Activated naive CD8-positive, alpha-beta T cell treated with anti-CD3 and anti-CD28 coated beads, Interleukin-2, amount 50 U/mL, for 24 hours (primary cell): Measurements from ENCODE around the gene SPSB4.

ENCODE experiments used
- ATAC-seq: fragments of 150-1000 bp; cut with Tn5 transposase; one replicate; pipeline ENCODE4 v1.10.0; 2021
- DNase-seq: peaks from one replicate; pipeline ENCODE4 v3.0.0; 2021
- H3K27ac Mint-ChIP-seq: one replicate; pipeline ENCODE4 v1.8.0; 2021; ENCODE audit warnings: mild to moderate bottlenecking, mixed read lengths
- H3K27me3 Mint-ChIP-seq: one replicate; pipeline ENCODE4 v1.8.0; 2021; ENCODE audit warnings: mixed read lengths
- H3K36me3 Mint-ChIP-seq: one replicate; pipeline ENCODE4 v1.8.0; 2021; ENCODE audit warnings: low read depth, mixed read lengths
- H3K4me1 Mint-ChIP-seq: one replicate; pipeline ENCODE4 v1.8.0; 2021; ENCODE audit warnings: mixed read lengths
- H3K4me3 Mint-ChIP-seq: one replicate; pipeline ENCODE4 v1.8.0; 2021; ENCODE audit warnings: mild to moderate bottlenecking, moderate library complexity, mixed read lengths
- H3K9me3 Mint-ChIP-seq: one replicate; pipeline ENCODE4 v1.8.0; 2021; ENCODE audit warnings: mixed read lengths

Gene SPSB4

DNA sequence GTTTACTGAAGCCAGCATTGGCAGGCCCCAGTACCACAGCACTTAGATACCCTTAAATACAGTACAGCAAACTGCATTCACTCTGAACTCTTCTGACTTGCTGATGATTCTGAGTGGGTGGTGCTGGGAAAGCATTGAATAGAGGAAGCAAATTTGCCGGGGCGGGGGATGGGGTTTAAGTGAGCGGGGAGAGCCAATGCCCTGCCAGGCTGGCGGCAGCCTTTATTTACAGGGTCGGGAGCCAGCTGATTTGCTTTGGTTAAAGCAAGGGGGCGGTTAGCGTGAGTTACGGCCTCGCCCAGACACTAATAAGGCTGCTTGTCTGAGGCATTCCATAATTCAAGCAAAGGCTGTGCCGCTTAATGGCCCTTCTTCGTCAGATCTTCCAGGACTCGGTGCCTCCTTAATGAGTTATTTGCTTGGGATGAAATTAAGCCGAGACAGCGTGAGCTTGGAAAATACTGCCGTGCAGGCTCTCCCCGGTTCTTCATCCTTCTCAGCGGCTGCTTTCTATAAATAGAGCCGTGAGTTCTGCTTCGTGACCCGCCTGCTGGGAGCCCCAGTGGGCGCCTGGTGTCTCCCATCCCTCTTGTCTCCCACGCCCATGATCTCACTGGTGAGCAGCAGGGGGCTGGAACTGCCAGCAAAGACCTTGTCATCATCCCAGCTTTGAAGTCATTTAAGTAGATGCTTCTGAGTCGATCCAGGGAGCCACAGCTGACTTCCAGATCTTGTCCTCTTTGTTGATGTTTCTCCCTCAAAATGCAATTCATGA lies 25.8 kb downstream of the SPSB4 start:
- DNase-seq = peak; percentile 19
- no peaks in the 10 kb centered on the region for H3K36me3 Mint-ChIP-seq
- H3K27me3 Mint-ChIP-seq = no peaks in the 10 kb centered on the region
- ATAC-seq = peak; percentile 55
- no peak overlapping the region for H3K27ac Mint-ChIP-seq
- no peaks in the 10 kb centered on the region for H3K9me3 Mint-ChIP-seq
- H3K4me3 Mint-ChIP-seq = peak overlapping the region; percentile 38
- H3K4me1 Mint-ChIP-seq = peaks cover 10% of the 10 kb centered on the region

DNA sequence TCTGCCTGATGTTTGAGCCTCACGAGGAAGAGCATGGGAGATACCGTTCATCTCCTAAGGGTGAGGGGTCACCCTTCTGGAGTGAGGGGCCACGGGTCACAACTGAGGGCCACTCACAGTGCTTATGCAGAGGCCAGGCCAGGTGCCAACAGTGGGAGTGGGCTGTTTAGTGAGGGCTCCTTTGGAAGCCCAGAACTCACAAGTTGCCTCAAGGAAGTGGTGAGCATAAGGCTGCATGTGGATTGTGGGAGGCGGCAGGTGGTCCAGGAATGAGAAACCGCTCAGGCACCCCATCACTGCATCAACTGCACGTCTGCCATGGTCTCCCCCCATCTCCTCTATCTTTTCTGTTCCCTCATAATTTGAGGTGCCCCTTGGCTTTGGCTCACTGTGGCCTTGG lies 26.5 kb downstream of the SPSB4 start:
- ATAC-seq (no peak), DNase-seq (no peak)
- Mint-ChIP-seq H3K4me1 (peaks cover 10% of the 10 kb centered on the region), H3K36me3 (no peaks in the 10 kb centered on the region), H3K27ac (no peak overlapping the region), H3K27me3 (no peaks in the 10 kb centered on the region), H3K4me3 (no peak overlapping the region), H3K9me3 (no peaks in the 10 kb centered on the region)

DNA sequence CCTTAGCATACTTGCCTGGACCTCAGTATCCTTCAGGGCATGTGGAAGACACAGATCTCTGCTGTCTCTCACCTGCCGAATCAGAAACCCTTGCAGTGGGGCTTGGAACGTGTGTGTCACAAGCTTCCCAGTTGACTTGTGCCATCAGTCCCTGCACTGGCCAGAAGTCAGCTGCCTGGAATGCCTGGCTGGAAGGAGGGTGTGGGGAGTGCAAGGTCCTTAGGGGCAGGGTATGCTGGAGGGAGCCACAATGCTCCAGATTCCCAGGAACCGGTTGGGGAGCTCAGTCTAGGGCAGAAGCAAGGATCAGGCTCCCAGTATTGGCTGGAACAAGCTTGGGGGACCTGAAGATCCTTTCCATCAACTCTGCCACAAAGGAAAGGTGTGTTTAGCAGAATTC lies 27.1 kb downstream of the SPSB4 start:
- DNase-seq (no peak), ATAC-seq (no peak)
- Mint-ChIP-seq H3K27me3 (no peaks in the 10 kb centered on the region), H3K9me3 (no peaks in the 10 kb centered on the region), H3K4me1 (peaks cover 10% of the 10 kb centered on the region), H3K4me3 (no peak overlapping the region), H3K27ac (no peak overlapping the region), H3K36me3 (no peaks in the 10 kb centered on the region)

DNA sequence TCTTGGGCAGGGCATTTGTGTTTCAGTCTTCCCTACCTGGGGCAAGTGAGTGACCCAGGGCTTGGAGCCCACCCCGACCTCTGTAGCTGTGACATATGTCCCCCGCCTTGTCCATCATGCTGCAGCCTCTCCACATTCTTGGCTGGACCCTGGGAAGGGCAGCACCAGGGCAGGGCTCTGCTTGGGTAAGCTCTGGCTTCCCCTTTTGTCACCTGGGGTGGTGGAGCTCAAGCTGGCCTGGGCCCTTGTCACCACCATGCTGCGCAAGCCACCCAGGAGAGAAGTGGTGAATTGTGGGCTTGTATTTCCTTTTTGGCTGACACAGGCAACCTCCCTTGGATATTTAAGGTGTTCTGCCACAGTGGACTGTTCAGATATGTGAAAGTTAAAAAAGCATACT lies 29.3 kb downstream of the SPSB4 start:
- no peak for ATAC-seq
- DNase-seq = no peak
- Mint-ChIP-seq H3K27ac (no peak overlapping the region), H3K4me1 (peaks cover 10% of the 10 kb centered on the region), H3K36me3 (no peaks in the 10 kb centered on the region), H3K9me3 (no peaks in the 10 kb centered on the region), H3K4me3 (no peak overlapping the region), H3K27me3 (no peaks in the 10 kb centered on the region)

DNA sequence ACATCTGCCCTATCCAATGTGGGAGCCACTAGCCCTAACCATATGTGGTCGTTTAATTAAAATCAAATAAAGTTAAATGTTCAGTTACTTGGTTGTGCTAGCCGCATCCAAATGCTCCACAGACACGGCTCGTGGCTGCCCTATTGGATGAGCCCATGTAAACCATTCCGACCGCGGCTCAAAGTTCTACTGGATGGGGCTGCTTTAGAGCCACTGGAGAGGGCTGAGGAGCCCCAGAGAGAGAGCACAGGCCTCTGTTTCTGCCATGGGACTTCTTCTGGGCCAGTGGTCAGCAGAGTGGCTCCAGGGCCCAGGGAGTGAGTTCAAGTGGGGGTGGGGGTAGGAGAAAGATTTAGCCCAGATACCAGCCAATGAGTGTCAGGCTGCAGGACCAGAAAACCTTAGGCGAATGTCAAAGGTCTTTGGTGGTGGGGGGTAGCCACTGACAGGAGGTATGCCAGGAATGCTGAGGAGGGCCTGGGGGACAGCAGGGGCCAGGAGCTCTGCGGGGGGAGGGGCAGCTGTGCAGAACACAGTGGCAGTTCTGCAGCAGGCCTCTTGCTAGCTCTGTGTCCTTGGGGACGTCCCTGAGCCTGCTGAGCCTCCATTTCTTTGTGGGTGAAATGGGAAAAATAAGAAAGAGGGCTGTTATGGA lies 30.1 kb downstream of the SPSB4 start:
- ATAC-seq (no peak), DNase-seq (no peak)
- Mint-ChIP-seq H3K27ac (no peak overlapping the region), H3K27me3 (no peaks in the 10 kb centered on the region), H3K4me1 (peaks cover 10% of the 10 kb centered on the region), H3K9me3 (no peaks in the 10 kb centered on the region), H3K4me3 (no peak overlapping the region), H3K36me3 (no peaks in the 10 kb centered on the region)

DNA sequence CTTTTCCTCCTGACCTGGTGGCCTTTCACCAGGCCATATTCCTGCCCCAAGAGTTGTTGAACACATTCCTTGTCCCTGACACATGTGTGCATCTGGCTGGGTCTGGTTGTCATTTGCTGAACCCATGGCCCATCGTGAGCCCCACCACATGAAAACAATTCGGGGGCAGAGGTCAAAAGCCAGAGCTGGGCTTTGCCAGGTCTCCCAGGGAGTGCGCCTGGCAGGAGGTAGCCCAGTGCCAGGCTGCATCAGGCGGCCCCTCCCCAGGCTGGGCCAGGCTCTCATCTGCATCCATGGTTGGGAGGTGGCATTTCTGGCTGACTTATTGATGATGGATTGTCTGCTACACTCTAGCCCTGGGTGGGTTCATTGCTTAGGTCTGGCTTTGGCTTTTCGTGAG lies 30.9 kb downstream of the SPSB4 start:
- ATAC-seq (no peak), DNase-seq (no peak)
- H3K36me3 Mint-ChIP-seq = no peaks in the 10 kb centered on the region
- peaks cover 5% of the 10 kb centered on the region for H3K4me1 Mint-ChIP-seq
- no peaks in the 10 kb centered on the region for H3K9me3 Mint-ChIP-seq
- no peak overlapping the region for H3K27ac Mint-ChIP-seq
- no peaks in the 10 kb centered on the region for H3K27me3 Mint-ChIP-seq
- H3K4me3 Mint-ChIP-seq = no peak overlapping the region

DNA sequence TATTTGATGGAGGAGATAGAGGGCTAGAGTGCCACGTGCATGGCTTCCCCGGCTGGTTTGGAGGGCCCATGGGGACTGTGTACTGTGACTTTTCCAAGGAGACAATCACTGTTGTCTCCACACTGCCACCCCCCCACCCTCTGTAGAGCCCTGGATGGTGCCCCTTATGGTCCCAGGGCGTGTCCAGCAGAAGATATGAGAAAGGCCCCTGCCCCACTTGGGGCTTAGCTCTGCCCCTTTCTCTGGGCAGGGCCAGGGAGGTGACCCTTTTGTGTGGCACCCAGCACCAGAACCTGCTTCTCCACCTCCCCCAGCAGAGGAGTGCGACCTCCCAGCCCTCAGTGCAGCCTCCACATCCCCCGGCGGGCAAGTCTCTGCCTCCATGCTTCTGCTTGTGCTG lies 32.1 kb downstream of the SPSB4 start:
- no peaks in the 10 kb centered on the region for H3K36me3 Mint-ChIP-seq
- no peaks in the 10 kb centered on the region for H3K9me3 Mint-ChIP-seq
- H3K27me3 Mint-ChIP-seq = no peaks in the 10 kb centered on the region
- ATAC-seq (no peak), DNase-seq (no peak)
- no peak overlapping the region for H3K4me3 Mint-ChIP-seq
- no peak overlapping the region for H3K27ac Mint-ChIP-seq
- no peaks in the 10 kb centered on the region for H3K4me1 Mint-ChIP-seq

DNA sequence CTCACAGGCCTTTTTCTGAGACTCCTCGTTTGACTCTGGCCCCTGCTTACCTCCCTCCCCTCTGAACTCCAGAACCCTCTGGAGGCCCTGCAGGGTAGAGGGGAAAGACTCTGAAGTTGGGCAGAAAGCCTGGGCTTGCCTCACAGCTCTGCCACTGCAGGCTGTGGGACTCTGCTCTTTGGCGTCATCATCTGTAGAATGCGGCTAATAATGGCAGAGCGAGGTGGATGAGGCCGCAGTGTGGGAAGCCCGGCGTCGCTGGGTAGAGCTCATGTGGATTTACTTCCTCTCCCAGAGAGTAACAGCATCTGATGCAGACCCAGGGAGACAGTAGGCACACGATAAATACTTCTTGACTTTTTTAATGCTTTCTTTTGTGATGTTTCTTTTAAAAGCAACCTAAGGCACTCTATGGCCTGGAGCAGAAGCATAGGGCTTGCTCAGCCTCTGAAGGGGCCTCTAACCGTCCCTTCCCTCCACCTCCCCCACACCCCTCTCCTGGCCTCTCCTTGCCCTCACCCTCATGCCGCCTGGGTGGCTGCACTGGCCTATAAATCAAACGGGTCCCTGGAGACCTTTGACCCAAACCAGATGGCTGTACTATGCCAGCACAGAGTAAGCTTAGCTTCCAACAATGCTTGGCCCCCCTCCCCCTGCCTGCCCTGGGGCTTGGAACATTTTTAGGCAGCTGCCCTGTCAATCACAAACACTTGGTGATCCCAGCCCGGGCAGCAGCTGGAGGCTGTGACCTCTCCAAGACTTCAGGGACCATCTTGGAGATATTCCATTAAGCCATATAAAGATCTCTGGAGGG lies 32.9 kb downstream of the SPSB4 start:
- H3K27me3 Mint-ChIP-seq = no peaks in the 10 kb centered on the region
- no peaks in the 10 kb centered on the region for H3K36me3 Mint-ChIP-seq
- DNase-seq (no peak), ATAC-seq (no peak)
- no peaks in the 10 kb centered on the region for H3K4me1 Mint-ChIP-seq
- no peak overlapping the region for H3K27ac Mint-ChIP-seq
- H3K4me3 Mint-ChIP-seq = no peak overlapping the region
- no peaks in the 10 kb centered on the region for H3K9me3 Mint-ChIP-seq

DNA sequence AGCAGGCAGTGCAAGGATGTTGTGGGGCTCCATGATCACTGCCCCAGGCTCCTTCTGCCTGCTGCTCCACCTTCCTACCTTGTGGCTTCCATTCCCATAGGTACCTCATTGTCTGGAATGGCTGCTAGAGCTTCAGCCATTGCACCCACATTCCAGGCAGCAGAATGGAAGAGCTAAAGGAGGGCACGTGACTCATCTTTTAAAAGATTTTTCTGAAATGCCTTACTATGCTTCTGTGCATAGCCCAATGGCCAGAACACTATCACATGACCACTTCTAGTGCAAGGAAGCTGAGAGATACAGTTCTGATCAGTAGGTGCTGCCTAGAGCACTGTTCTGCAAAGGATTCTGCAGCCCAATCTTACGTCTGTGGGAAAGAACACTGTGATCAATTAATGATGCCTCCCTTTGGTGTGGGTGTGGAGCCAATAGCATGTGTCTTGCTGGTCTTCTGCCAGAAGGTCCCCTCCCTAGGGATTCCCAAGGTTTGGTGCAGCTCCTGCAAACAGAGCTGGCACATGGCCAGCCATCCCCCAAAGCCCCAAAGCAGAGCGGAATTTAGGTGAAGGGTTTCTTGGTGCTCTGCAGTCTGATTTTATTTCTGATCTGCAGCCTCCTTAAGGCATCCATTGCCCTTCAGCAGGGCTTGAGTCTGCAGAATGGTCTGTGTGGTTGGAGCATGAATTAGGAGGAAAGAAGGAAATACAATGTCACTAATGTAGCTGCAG lies 34.4 kb downstream of the SPSB4 start:
- H3K27me3 Mint-ChIP-seq = no peaks in the 10 kb centered on the region
- no peak for DNase-seq
- no peak overlapping the region for H3K4me3 Mint-ChIP-seq
- ATAC-seq = no peak
- H3K36me3 Mint-ChIP-seq = no peaks in the 10 kb centered on the region
- H3K4me1 Mint-ChIP-seq = no peaks in the 10 kb centered on the region
- H3K9me3 Mint-ChIP-seq = no peaks in the 10 kb centered on the region
- no peak overlapping the region for H3K27ac Mint-ChIP-seq

DNA sequence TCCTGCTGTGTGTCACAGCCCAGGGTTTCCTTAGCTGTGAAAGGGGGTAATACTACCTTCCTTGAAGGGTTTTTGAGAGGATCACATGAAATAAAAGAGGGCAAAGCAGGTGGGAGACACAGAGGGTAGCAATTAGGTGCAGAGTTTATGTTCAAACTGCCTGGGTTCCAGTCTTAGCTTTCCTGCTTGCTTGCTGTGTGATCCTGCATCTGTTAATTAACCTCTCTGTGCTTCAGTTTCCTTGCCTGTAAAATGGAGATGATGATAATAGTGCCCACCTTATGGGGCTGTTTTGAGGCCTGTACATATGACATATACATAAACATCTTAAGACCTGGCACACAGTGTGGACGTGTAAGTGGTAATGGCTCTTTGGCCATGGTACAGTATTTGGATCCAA lies 35.0 kb downstream of the SPSB4 start:
- Mint-ChIP-seq H3K4me1 (no peaks in the 10 kb centered on the region), H3K9me3 (no peaks in the 10 kb centered on the region), H3K4me3 (no peak overlapping the region), H3K27ac (no peak overlapping the region), H3K27me3 (no peaks in the 10 kb centered on the region), H3K36me3 (no peaks in the 10 kb centered on the region)
- DNase-seq (no peak), ATAC-seq (no peak)

DNA sequence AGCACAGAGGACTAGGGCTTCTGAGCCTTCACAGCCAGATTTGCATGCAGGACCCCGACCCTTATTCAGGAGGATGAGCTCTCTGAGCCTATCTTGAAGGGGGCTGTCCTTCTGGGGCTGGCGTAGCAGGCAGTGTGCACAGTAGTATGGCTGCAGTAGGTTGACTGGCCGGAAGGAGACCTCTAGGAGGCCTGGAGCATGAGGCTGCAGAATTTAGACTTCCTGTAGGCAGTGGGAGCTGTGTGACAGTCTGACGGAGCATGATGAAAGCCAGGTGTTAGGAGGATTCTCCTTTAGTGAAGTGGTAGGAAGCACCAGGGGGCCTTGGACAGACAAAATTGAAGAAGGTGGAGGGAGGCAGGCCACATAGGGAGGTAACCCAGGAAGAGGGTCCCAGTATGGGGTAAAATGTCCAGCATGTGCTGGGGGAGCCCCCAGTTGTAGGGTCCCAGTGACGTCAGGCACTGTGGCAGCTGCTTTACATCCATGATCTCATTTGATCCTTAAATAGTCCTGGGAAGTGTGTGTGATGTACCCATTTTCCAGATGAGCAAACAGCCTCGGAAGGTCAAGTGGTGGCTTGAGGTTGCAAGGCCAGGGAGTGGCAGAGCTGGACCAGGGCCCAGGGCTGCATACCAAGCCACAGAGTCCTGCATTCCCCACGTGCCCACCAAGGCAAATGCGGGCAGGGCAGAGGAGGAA lies 36.1 kb downstream of the SPSB4 start:
- no peaks in the 10 kb centered on the region for H3K36me3 Mint-ChIP-seq
- H3K4me1 Mint-ChIP-seq = no peaks in the 10 kb centered on the region
- H3K27me3 Mint-ChIP-seq = no peaks in the 10 kb centered on the region
- no peak overlapping the region for H3K27ac Mint-ChIP-seq
- no peak for ATAC-seq
- no peak for DNase-seq
- H3K4me3 Mint-ChIP-seq = no peak overlapping the region
- no peaks in the 10 kb centered on the region for H3K9me3 Mint-ChIP-seq

DNA sequence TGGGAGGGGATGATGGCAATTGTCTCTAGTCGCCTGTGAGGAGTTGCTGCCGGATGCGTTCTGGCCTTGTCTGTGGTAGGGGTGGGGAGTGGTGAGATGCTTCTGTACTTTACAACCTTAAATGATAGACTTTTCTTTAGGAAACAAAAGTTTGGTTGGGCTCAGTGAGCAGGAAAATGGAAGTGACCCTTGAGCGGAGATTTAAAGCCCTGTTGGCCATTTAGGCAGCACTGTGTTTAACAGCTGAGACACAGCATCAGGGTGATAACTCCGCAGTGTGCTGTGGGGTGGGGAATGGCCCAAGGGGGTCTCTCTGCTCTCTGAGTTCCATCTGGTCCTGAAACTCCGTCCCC lies 36.6 kb downstream of the SPSB4 start:
- Mint-ChIP-seq H3K27ac (no peak overlapping the region), H3K9me3 (no peaks in the 10 kb centered on the region), H3K4me3 (no peak overlapping the region), H3K27me3 (no peaks in the 10 kb centered on the region), H3K36me3 (no peaks in the 10 kb centered on the region), H3K4me1 (no peaks in the 10 kb centered on the region)
- ATAC-seq (no peak), DNase-seq (no peak)

DNA sequence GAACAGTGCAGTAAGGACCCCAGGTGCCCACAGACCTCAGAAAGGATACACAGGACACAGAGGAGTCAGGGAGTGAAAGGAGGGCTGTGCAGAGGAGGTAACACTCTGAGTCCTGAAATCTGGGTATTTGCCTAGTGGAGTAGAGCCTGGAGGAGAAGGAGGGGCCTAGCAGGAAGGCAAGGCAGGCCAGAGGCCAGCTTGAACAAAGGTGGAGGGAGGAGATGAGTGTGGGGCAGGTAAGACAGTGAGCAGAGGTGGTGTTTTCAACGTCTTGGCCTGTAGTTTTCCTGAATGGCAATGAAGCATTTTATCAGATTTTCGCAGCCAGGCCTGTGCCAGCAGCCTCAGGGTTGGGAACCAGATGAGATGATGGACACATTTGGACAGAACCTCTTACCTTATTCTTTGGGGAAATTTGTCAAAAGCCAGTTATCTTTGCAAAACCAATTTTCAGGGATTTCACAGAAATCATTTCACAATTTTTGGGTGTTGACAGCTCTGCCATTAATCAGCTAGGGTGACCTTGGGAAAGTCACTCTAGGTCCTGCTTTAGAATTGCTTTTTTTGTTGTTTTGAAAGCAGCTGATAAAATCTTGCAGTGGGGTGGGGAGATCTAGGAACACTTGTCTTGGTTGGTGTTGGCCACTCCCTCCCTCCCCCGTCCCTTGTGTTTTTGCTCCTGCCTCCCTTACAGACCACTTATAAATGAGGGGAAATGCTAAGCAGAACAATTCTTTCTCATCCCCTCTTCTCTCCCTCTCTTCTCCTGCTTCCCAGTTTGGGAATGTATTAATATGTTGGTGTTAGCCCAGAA lies 38.4 kb downstream of the SPSB4 start:
- ATAC-seq (no peak), DNase-seq (no peak)
- H3K4me3 Mint-ChIP-seq = no peak overlapping the region
- H3K36me3 Mint-ChIP-seq = no peaks in the 10 kb centered on the region
- no peaks in the 10 kb centered on the region for H3K4me1 Mint-ChIP-seq
- H3K9me3 Mint-ChIP-seq = no peaks in the 10 kb centered on the region
- H3K27me3 Mint-ChIP-seq = no peaks in the 10 kb centered on the region
- no peak overlapping the region for H3K27ac Mint-ChIP-seq
